A549 (cell line): ENCODE results near the gene FPR1. TPM values are rescaled to one million over a fixed set of nuclear protein-coding genes. Genes with fewer than 3 reads are reported as not detected.

Experiments used
- ATAC-seq, 2 experiments: fragments of 200-7000 bp in 1 of 2; fragments of >200 bp in 1 of 2; cut with Nextera tagmentation in 1 of 2; cut with Tn5 transposase in 1 of 2; 3 replicates each; pipeline versions ENCODE4 v1.8.0 to v1.9.1; 2018 to 2020; ENCODE audit warnings: mild to moderate bottlenecking in 1 of 2, moderate library complexity in 1 of 2
- CTCF ChIA-PET: fragments of 300-600 bp; sonication (Branson Sonifier 250); formaldehyde crosslinking; extraction: SDS; loops from one replicate; lab custom pipeline; 2021; ENCODE audit warnings: antibody characterized with exemption, inconsistent platforms; lab: Yijun Ruan, JAX
- POLR2A ChIA-PET: fragments of 350-600 bp; formaldehyde crosslinking; extraction: SDS; loops from one replicate; lab custom pipeline; 2021; ENCODE audit warnings: antibody characterized with exemption, inconsistent platforms; lab: Yijun Ruan, JAX
- DNase-seq, 2 experiments: peaks; one replicate each; pipeline versions ENCODE4 v3.0.0 to v3.0.0-alpha.2; 2011 to 2016; ENCODE audit warnings: low read depth in 1 of 2, low spot score in 1 of 2
- FAIRE-seq: peaks from 2 replicates; lab custom pipeline; 2011; peaks lifted over from hg19 to GRCh38; lab: Jason Lieb, UNC
- H3K27ac ChIP-seq, 2 experiments: fragments of >200 bp; sonication (Bioruptor Twin); formaldehyde crosslinking; 3 replicates each; pipeline ENCODE4 v1.5.1; 2016 to 2017
- H3K4me1 ChIP-seq: fragments of >200 bp; sonication (Bioruptor Twin); formaldehyde crosslinking; 3 replicates; pipeline ENCODE4 v1.6.1; 2016
- H3K4me2 ChIP-seq: fragments of >200 bp; sonication (Bioruptor Twin); formaldehyde crosslinking; 3 replicates; pipeline ENCODE4 v1.6.1; 2016
- H3K4me3 ChIP-seq: fragments of >200 bp; sonication (Bioruptor Twin); formaldehyde crosslinking; 3 replicates; pipeline ENCODE4 v1.5.1; 2016
- H3K9me3 ChIP-seq: fragments of >200 bp; sonication (Bioruptor Twin); formaldehyde crosslinking; 3 replicates; pipeline ENCODE4 v1.6.1; 2016
- BCL3 ChIP-seq: fragments of >200 bp; sonication (Bioruptor Twin); formaldehyde crosslinking; IDR thresholded peaks from 3 replicates; pipeline ENCODE4 v1.6.1; 2016
- CBX8 ChIP-seq: fragments of 200-600 bp; sonication (generic); IDR thresholded peaks from 2 replicates; pipeline ENCODE4 v1.6.1; 2016
- CEBPB ChIP-seq, 2 experiments: fragments of >200 bp in 1 of 2; sonication (Bioruptor Twin) in 1 of 2; formaldehyde crosslinking in 1 of 2; IDR thresholded peaks; 2 replicates each; pipeline ENCODE4 v1.6.1; 2012 to 2016
- CHD2 ChIP-seq: fragments of 150-350 bp; IDR thresholded peaks from 2 replicates; pipeline ENCODE4 v1.6.1; 2014; ENCODE audit warnings: low read length; ENCODE audit not compliant: partially characterized antibody
- EHF ChIP-seq: fragments of 250-450 bp; sonication (Bioruptor Pico); IDR thresholded peaks from 2 replicates; pipeline ENCODE4 v1.5.0; 2020; ENCODE audit warnings: mild to moderate bottlenecking
- ELK1 ChIP-seq: fragments of 150-350 bp; IDR thresholded peaks from 2 replicates; pipeline ENCODE4 v1.6.1; 2014; ENCODE audit warnings: low read depth, mild to moderate bottlenecking, low read length
- HEYL ChIP-seq: fragments of 250-450 bp; sonication (Bioruptor Pico); IDR thresholded peaks from 2 replicates; pipeline ENCODE4 v1.8.0; 2021; ENCODE audit warnings: mild to moderate bottlenecking, moderate library complexity
- HMGXB4 ChIP-seq: fragments of 250-450 bp; sonication (Bioruptor Pico); IDR thresholded peaks from 2 replicates; pipeline ENCODE4 v1.5.0; 2021; ENCODE audit warnings: mild to moderate bottlenecking, moderate library complexity, borderline replicate concordance
- JUN ChIP-seq, 2 experiments: fragments of >200 bp; sonication (Bioruptor Twin); formaldehyde crosslinking; IDR thresholded peaks; 2 replicates in 1 of 2; 3 replicates in 1 of 2; pipeline ENCODE4 v1.6.1; 2016 to 2017
- NPAS2 ChIP-seq: fragments of 250-450 bp; sonication (Bioruptor Pico); IDR thresholded peaks from 2 replicates; pipeline ENCODE4 v1.8.0; 2022; ENCODE audit warnings: mild to moderate bottlenecking, moderate library complexity, borderline replicate concordance
- PHF8 ChIP-seq: fragments of 200-600 bp; sonication (generic); IDR thresholded peaks from 2 replicates; pipeline ENCODE4 v1.6.1; 2016; ENCODE audit warnings: low read depth, mild to moderate bottlenecking, antibody characterized with exemption, moderate library complexity, borderline replicate concordance
- RNF2 ChIP-seq: fragments of 200-600 bp; sonication (generic); IDR thresholded peaks from 2 replicates; pipeline ENCODE4 v1.6.1; 2016; ENCODE audit warnings: low read depth, mild to moderate bottlenecking, antibody characterized with exemption, moderate library complexity, borderline replicate concordance
- TP53 ChIP-seq: fragments of 250-450 bp; sonication (Bioruptor Pico); IDR thresholded peaks from 2 replicates; pipeline ENCODE4 v1.5.0; 2021; ENCODE audit warnings: mild to moderate bottlenecking, moderate library complexity
- USF2 ChIP-seq: fragments of 450-650 bp; IDR thresholded peaks from 2 replicates; pipeline ENCODE4 v1.6.1; 2014; ENCODE audit warnings: antibody characterized with exemption
- ZC3H11A ChIP-seq: fragments of 450-650 bp; IDR thresholded peaks from 2 replicates; pipeline ENCODE4 v1.6.1; 2014; ENCODE audit warnings: antibody characterized with exemption, mild to moderate bottlenecking
- ZFP36 ChIP-seq: fragments of 450-650 bp; IDR thresholded peaks from 2 replicates; pipeline ENCODE4 v1.6.1; 2014; ENCODE audit warnings: borderline replicate concordance; ENCODE audit not compliant: partially characterized antibody
- WGBS: methylation state at CpG from one replicate; pipeline ENCODE4 v1.1.6; 2017; ENCODE audit errors: missing lambda C conversion rate; 5-methylcytosine and 5-hydroxymethylcytosine counted together
- polyA plus RNA-seq, 4 experiments: library from polyadenylated mRNA; depleted of rRNA in 3 of 4; stranded (reverse); fragments of >200 nt; fragmentation: RNase III in 1 of 4; extraction: RNeasy Plus Mini Kit Qiagen cat#74134 plus additional on column Dnase treatment in 1 of 4; gene quantifications; 2 replicates in 3 of 4; 3 replicates in 1 of 4; pipeline ENCODE4 v1.2.3, GENCODE V29; 2011 to 2017
- TF ChIP-seq, protein P1 (sequence below): fragments of >200 bp; sonication (Bioruptor Twin); formaldehyde crosslinking; IDR thresholded peaks from 3 replicates; pipeline ENCODE4 v1.5.1; 2016

The FPR1 gene
- polyA plus RNA-seq, 2 of the 4 experiments (the other 2 are of a cell fraction): not detected

GRCh38 chr19:51766461-51766860, 14.8 kb upstream of the FPR1 start:
- WGBS: 15% methylated on average over 5 of the region's 5 CpGs
- Histone ChIP-seq H3K27ac (no peak overlapping the region), H3K4me3 (no peak overlapping the region), H3K4me1 (no peaks in the 10 kb centered on the region), H3K4me2 (no peak overlapping the region), H3K9me3 (peaks cover 19% of the 10 kb centered on the region; the same call in 2 of the 3 replicates)
- ChIA-PET CTCF (interaction anchor here (2.4 kb wide), 1 partner anchor 11 kb away, joined by 8 read pairs; no protein-coding TSS in a partner anchor), POLR2A (no interaction called here)
- no peak for DNase-seq
- ATAC-seq: no peak
- FAIRE-seq: no peak
- TF ChIP-seq HMGXB4 (CRISPR knock-in tag) (no peak), CHD2 (no peak), CBX8 (no peak), BCL3 (no peak), ZFP36 (no peak), PHF8 (no peak), TP53 (CRISPR knock-in tag) (no peak), RNF2 (no peak)
- TF ChIP-seq, protein P1, sequence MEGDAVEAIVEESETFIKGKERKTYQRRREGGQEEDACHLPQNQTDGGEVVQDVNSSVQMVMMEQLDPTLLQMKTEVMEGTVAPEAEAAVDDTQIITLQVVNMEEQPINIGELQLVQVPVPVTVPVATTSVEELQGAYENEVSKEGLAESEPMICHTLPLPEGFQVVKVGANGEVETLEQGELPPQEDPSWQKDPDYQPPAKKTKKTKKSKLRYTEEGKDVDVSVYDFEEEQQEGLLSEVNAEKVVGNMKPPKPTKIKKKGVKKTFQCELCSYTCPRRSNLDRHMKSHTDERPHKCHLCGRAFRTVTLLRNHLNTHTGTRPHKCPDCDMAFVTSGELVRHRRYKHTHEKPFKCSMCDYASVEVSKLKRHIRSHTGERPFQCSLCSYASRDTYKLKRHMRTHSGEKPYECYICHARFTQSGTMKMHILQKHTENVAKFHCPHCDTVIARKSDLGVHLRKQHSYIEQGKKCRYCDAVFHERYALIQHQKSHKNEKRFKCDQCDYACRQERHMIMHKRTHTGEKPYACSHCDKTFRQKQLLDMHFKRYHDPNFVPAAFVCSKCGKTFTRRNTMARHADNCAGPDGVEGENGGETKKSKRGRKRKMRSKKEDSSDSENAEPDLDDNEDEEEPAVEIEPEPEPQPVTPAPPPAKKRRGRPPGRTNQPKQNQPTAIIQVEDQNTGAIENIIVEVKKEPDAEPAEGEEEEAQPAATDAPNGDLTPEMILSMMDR: no peak
- TF ChIP-seq, all 56 proteins: peak for 0

- Histone ChIP-seq H3K4me3 (no peak overlapping the region), H3K27ac (no peak overlapping the region), H3K4me1 (no peaks in the 10 kb centered on the region), H3K4me2 (no peak overlapping the region), H3K9me3 (peaks cover 23% of the 10 kb centered on the region; the same call in 1 of the 3 replicates)
- TF ChIP-seq CEBPB (IDR thresholded peaks at IDR 0.05): no peak
- TF ChIP-seq, protein P1: no peak
- TF ChIP-seq NPAS2 (CRISPR knock-in tag): no peak
- DNase-seq: no peak
- no peak for FAIRE-seq
- ChIA-PET POLR2A (no interaction called here), CTCF (interaction anchor here (2.1 kb wide), 1 partner anchor 12 kb away, joined by 10 read pairs; no protein-coding TSS in a partner anchor)
- no peak for ATAC-seq
- 13% methylated on average over 5 of the region's 5 CpGs for WGBS
Observed at GRCh38 chr19:51765086-51765485, 13.4 kb upstream of the FPR1 start.

DNA sequence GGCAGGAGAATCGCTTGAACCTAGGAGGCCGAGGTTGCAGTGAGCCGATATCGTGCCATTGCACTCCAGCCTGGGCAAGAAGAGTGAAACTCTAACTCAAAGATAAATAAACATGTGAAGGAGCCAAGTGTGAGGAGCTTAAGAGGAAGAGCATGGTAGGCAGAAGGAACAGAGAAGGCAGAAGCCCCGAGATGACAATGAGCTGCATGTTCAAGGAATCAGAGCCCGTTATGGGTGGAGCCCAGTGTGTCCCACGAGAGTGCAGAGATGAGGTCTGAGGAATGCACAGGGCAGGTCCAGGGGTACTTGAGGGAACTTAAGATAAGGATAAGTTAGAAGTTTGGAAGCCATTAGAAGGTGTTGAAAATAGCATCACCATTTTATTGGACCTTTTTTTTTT, 10.0 kb upstream of the FPR1 start:
- TF ChIP-seq JUN (IDR thresholded peaks at IDR 0.05) (no peak), USF2 (no peak), ELK1 (no peak), ZC3H11A (no peak), EHF (CRISPR knock-in tag) (no peak), HEYL (CRISPR knock-in tag) (no peak)
- CTCF ChIA-PET: interaction anchor here (0.9 kb wide), 1 partner anchor 20 kb away, joined by 3 read pairs; no protein-coding TSS in a partner anchor
- POLR2A ChIA-PET: no interaction called here

More for the DNA sequence above, 10.0 kb upstream of the FPR1 start:
- Histone ChIP-seq H3K27ac (no peak overlapping the region), H3K4me1 (no peaks in the 10 kb centered on the region), H3K4me2 (no peak overlapping the region), H3K4me3 (no peak overlapping the region), H3K9me3 (peaks cover 22% of the 10 kb centered on the region)
- FAIRE-seq (no peak), ATAC-seq (no peak), DNase-seq (no peak)
- WGBS: 11% methylated on average over 7 of the region's 7 CpGs
